Myocyte (in vitro differentiated cells): ENCODE data around the gene MCC. TPM values are rescaled to one million over a fixed set of nuclear protein-coding genes. Genes with fewer than 3 reads are reported as not detected.
A peak's percentile ranks its signal among the peaks of the same experiment; 100 is the strongest.

Source experiments
- DNase-seq: peaks from one replicate; pipeline ENCODE4 v3.0.0-alpha.2; 2012; ENCODE audit warnings: low read depth
- total RNA-seq: library from RNA; depleted of rRNA; stranded (reverse); fragments of >200 nt; gene quantifications from 2 replicates; pipeline ENCODE4 v1.2.3, GENCODE V29; 2014

The MCC gene
- total RNA-seq, 1 donor from 2014 or later: 12.0 TPM

DNA sequence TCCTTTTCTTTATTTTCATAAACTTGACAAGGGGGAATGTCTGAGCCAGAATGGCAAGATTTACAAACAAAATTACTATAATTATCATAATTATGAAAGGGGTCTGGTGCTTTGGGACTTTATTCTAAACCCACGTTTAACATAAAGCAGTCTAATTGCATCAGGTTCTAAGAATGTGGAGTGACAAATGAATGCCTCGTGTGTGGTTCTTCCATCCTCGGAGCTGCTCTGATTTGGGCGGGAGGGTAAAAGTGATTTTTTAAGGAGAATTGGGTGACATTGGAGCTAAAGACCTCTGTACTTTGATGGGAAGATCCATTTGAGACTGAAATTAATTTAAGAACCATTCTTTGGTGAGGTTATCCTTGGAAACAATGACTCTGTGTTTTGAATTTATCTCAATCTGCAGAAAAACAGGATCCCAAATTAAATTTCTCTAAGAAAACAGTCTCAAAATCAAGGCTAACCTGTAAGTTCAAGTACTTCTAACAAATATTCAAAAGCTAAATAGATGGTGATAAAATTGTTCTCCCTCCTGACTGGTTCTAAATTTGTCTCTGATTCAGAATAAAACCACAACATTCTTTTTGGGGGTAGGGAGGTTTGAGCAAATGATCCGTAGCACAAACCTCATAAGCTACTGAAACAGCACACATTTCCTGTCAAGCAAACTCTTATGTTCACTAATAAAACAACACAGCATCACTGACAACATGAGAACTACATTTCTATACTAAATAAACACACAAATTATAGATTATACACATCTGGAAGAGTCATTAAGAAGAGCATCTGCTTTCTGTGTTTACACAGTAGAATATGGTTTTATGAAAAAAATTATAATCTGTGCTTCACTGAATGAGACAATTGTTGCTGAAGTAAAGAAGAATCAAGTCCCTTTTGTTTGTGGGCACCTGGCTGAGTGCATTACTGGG is 426.1 kb downstream of the MCC start:
- DNase-seq: peak; percentile 84

DNA sequence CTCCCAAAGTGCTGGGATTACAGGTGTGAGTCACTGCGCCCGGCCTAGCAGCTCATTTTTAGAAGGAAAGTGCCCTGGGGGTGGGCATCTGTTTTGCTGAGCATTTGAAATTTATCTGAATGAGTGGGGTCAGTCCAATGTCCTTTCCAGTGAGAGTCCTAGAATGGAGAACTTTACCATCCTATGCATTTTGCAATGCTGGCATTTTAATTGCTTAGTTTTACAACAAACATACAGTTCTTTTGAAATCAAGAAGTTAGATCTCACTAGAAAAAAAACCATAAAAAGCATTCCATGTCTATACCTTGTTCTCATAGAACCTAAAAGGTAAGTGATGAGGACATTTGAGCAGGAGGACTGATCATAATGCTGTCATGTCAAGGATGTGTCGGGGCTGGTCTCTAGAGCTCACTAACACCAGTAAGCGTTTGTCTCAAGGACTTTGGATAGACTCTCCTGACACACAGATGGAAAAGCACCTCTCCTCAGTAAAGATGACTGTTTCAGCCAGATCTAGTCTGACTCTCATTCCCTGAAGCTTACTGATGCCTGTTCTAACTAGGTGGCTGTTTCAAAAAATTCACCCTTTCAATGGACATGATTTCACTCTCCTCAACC is 427.7 kb downstream of the MCC start:
- DNase-seq: no peak

DNA sequence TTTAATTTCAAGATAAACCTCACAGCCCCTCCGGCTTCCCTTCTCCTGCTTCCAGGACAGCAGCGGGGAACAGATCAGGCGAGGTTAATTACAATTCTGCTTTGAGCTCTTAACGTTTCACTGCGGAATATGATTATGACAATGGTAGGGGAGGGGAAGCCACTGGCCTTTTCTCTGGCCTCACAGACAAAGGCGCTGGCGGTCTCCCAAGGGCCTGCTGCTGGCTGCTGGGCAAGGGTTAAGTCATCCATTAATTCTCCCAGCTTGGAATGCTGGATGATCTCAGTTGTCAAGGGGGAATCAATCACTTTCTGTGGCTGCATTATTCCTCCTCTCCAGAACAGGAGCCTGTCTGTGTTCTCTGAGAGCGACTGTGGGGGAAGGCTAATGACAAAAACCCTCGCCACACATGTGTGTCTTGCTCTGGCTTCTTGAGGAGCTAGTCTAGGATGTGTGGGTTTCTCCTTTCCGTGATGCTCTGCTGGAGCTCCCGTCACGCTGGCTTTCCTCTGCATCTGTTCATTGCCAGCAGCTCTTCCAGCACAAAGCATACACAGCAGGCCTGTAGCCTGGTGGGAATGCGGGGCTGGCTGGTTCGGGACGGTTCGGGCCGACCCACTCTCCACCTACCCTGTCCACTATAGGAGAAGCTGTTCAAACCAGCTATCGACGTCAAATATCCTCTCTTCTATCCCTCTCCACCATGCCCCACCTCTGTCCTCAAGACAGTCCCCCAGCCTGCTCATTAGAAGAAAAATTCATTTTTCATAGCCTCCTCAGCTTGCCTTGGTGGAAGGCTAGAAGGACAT is 428.8 kb downstream of the MCC start:
- DNase-seq: no peak

DNA sequence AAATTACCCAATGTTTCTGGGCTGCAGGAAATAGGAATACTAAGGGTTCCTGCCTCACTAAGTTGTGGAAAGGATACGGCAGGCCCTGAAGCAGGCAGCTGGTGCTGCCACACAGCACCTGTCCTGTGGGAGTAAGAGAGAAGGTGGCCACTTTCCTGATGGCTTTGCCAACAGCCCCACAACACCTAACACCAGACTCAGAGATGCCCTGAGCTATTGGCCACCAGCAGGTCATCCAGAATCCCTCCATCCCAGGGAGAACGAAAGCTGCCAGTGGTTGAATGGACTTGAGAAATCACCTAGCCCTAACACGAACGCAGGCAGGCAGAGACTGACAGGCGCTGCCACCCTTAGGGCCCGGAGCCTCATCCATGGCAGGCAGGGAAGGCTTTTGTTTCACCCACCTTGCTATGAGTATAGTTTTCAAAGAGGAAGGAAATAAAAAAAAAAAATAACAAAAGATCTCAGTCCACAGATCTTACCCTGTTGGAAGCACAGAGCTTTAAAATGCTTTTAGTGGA is 429.5 kb downstream of the MCC start:
- DNase-seq: no peak

DNA sequence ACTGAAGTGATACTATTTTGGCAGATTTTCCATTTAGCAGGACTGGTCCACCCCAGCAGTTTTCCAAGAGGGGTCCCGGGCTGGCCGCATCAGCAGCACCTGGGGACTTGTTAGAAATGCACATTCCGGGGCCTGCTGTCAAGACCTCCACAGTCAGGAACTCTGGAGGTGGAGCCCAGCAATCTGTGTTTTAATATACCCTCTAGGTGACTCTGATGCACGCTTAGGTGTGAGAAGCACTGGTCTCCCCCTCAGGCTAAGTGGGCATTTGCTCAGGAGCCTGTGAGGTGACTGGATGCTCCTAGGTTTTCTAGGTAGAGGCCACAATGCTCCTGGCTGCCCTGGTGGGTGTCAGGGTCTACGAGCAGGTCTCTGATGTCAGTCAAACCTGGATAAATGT is 430.0 kb downstream of the MCC start:
- no peak for DNase-seq

DNA sequence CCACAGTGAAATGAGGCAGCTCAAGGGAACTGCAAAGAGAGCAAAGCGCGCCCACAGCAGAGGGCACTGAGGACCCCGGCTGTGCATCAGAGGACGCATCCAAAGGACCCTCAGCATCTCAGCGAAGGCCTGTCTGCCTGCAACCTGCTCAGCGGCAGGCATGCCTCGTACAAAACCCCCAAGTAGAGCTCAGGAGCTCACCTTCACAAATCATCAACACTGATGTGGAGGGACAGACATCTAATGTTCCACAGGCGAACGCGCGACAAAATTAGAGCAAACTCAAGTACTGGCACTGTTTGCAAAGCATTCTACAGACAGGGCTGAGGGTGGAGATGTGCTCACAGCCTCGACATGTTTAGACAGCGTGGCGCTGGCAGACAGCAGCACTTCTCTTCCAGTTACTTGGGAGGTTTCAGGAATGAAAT is 430.7 kb downstream of the MCC start:
- no peak for DNase-seq

DNA sequence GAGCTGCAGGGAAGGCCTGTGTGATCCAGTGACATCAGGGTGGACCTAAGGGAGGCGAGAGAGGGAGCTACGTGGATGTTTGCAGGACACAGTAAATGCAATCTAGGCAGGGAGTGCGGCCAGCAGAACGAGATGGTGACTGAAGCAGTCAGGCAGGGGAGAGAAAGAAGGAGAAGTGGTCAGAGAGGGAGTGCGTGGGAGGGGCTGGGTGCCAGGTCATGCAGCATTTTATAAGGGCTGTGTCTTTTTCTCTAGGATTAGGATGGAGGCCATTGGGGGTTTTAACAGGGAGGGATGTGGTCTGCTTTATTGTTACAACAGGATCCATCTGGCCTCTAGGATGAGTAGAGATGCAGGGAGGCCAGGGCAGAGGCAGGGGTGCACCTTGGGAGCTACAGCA is 431.3 kb downstream of the MCC start:
- no peak for DNase-seq

DNA sequence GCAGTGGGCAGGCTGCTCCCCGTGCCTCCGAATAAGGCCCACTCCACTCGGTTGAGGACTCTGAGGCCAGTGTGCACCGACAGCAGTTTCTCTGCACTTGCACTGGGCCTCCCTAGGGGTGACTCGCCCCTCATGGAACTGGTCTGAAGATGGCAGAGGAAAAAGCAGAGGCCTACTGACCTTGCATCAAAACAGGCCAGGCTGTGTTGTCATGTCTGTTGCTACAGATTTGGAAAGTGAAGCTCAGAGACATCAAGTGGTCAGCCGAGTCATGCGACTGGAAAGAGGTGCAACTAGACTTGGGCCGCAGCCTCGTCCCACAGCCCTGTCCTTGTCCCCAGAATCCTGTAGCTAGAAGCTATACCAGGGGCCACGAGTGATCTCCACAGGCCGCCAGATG is 433.4 kb downstream of the MCC start:
- DNase-seq: no peak

DNA sequence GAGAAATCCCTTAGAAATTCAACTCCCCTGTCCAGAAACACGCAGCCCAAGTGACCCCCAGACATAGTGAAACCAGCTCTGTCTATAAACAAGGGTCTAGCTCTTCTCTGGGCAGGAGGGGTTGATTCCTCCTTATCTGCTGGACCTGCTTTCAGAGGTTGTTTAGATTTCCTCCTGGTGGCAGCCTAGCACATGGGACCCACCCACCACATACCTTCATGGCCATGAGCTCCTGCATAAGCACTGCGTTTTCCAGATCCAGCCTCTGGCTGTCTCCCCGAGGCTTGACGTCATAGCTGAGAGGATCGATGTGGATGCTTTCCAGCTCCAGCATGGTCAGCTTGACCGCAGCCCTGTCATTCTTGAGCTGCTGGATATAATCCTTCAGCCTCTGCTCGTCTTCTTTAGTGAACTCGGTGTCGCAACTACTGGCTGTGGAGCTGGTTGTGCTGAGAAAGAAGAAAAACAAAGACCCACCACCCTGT is 434.7 kb downstream of the MCC start:
- peak; percentile 89 for DNase-seq

DNA sequence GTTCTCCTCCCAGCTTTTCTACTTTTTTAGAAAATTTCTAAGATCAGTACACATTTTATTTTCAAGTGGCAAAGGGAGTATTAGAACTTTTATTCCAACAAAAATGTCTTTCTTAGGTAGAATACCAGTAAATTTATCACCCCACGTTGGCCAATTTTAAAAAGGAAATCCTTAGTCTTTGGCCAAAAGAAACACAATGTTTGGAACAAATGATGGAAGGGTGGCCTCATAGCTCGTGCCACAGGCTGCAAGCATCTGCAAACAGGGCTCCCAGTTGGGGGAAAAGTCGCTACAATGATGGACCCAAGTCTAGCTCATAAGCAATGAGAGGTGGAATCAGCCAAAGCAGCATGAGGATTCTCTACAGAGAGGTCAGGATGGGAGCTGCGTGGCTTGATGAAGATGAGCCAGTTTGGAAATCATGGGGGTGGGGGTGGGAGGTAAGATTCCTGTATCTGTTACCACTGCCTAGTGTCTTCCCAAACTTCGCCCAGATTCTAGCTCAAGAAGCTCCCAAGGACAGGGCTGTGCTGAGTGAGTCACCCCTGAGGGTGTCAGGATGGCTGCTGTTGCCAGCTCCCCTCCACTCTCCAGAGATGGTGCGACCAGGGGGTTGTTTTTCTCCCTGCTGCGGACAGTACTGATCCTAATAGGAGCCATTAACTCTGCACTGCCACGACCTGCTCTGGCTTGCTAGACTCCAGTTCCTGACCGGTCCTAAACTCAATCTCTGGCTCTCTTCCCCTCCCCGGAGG is 436.0 kb downstream of the MCC start:
- DNase-seq: no peak

DNA sequence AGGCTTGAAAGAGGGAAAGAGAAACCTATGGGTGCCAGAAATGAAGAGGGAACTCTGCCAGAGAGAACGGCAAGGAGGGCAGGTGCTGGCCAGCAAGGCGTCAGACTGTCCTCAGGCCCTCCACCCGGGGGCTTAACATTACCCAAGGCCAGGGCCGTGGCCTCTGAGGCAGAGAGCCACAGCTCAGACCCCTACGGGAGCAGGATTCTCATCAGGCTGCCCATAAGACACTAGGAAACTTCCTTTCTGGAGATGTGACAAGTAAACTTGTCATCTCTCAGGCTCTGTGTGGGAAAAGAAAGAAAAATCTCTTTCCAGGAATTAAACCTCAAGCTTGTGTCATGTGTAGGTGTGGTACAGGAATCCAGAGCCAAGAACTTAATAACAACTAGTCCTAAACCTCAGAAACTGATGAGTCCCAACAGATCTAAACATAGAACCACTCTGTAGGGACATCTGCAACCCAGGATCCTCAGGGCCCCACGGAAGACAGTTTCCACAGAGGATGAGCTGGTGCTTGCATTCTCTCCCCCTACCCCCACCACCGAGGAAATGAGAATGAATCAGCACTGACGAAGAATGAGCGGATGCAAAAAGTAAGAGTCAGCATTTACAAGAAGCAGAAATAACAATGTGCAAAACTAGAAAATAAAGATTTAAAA is 437.4 kb downstream of the MCC start:
- DNase-seq: peak; percentile 80

DNA sequence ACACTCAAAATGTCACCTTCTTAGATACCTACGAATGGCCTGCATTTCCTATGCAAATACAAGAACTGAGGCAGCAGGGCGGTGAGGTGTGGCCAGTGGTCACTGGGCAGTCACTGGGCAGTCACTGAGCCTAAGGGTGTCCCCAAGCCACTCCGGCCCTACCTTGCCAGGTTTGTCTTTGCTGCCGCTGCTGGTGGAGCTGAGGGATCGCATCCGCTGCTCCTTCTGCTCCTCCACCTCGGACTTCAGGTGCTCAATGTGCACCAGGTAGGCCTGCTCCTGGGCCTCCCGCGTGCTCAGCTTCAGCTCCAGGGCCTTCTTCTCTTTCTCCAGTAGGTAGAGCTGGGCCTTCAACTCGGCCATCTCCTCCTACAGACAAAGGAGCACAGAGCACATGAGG is 439.3 kb downstream of the MCC start:
- DNase-seq: no peak

DNA sequence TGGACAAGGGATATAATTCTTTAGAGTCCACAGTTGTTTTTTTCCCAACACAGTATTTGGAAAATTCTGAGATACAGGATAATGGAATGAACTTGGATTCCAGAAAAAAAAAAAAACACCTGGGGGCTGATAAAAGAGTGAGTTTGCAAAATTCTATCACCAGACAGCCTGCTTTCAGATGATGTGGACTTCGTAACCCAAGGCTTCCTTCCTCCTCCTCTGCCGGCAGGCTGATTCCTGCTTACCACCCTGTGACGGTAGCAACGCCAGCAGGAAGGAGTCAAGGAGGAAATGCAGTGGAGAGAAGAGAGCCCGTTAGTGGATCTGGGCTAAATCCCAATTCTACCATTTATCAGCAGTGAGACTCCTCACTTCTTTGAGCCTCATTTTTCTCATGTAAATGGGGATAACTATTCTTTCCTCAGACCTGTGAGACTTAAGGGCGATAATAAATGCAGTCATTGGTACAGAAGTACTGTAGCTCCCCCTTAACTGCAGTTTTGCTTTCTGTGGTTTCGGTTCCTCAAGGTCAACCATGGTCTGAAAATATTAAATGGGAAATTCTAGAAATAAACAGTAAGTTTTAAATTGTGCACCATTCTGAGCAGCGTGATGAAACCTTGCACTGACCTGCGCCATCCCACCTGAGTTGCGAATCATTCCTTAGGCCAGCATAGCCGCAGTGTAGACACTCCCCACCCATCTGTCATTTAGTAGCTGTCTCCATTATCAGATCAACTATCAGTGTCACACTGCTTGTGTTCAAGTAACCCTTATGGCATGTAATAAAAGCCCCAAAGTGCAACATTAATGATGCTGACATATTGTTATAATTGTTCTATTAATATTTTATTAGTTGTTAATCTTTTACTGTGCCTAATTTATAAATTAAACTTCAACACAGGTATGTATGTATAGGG is 440.3 kb downstream of the MCC start:
- no peak for DNase-seq

DNA sequence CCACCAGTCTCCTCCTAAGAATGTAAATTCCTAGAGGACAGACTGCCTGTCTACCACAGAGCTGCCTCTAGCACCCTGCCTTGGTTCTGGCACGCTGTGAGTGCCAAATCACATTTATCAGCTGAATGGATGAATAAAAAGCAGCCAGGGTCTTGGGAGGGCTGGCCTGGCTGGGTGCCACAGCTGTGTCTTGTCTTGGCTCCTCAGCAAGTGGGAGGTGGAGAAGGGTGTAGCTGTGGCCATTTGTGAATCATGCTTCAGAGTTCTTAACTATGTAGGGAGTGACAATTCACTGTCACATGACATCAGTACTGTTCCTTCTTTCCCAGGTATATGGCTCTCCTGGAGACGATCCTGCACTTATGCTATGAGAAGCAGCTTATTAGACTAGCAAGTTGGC is 441.0 kb downstream of the MCC start:
- peak; percentile 70 for DNase-seq

DNA sequence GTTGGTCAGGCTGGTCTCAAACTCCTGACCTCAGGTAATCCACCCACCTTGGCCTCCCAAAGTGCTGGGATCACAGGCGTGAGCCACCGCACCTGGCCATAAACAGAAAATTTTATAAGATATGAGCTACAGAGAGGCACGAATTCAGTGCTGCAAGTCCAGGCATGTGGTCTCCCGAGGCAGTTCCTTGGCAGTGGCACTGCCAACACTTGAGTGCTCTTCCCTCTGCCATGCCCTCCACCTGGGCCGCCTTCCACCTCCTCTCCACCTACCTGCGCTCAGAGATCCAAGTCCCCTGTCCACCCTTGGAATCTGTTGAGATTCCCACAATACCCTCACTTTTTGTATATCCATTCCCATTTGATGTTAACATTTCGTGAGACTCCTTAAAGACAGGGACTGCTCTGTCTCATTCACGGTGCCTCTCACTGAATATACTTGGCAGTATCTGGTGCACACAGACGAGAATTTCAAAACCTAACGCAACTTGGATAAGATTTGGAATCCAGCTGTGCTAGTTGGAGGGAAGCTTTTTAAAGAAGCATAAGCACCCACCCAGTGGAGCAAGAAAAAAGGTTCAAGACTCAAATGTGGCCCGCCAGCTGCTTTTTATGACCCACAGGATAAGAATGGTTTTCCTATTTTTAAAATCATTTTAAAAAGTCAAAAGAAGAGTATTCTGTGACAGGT is 443.3 kb downstream of the MCC start:
- DNase-seq: no peak

DNA sequence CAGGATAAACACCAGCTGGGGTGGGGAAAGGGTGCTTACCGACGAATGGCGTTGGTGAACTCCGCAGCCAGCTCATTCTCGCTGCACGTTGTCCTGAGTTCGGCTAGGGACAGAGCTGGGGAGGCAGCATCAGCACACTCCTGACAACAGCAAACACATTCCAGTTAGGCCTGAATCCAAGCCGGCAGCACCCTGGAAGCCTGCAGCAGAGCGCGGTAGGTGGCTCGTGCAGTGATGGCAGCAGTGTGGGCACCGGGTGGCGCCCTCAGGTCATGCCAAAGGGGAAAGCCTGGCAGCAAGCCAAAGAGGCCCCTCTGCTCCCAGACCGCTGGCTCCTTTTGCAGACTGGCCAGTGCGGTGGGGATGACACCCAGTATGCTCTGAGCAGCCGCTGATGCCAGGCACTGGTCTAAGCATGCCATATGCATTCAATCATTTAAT is 444.7 kb downstream of the MCC start:
- DNase-seq: no peak

DNA sequence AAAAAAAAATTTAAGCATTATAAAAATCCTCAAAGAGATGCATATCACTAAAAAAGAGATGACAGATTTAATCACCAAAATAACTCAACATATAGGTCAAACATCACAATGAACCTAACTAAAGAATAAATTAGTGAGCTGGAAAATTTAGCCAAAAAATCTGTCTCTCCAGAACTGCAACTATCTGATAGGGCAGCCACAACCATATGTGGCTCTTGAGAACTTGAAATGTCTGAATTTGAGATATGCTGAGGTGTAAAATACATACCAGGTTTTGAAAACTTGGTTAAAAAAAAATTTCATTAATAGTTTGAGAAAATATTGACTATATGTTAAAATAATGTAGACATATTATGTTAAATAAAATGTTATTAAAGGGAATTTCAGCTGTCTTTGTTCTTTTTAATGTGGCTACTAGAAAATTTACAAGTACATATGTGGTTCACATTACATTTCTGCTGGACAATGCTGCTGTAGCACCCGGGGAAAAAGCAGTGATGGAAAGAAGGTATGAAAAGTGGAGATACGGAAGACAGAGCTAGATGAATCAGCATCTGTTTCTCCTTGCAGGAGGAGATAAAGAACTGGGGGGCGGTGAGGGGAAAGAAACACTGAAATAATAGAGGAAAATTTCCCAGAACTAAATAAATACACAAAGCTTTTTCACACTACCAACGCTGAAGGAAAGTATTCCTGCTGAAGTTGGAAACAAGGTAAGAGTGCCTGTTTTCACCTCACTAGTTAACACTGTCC is 445.6 kb downstream of the MCC start:
- DNase-seq: no peak
